ENCODE results near the gene LEMD1. TPM values are rescaled to one million over a fixed set of nuclear protein-coding genes. Genes with fewer than 3 reads are reported as not detected.

Gene LEMD1
- total RNA-seq, 1 donor: 0.36 TPM

- DNase-seq (ENCODE audit: low read depth): peak; percentile 86
- peak; percentile 92 for TF ChIP-seq CTCF (IDR thresholded peaks at IDR 0.05; ENCODE audit: insufficient read depth, low read length)
- H3K4me3 ChIP-seq (ENCODE audit: low read depth, low read length): no peak overlapping the region
Measured at GRCh38 chr1:205354259-205355074, 67.4 kb downstream of the LEMD1 start.

GRCh38 chr1:205353612-205354011 is 68.2 kb downstream of the LEMD1 start:
- no peak for TF ChIP-seq CTCF (IDR thresholded peaks at IDR 0.05; ENCODE audit: insufficient read depth, low read length)
- H3K4me3 ChIP-seq (ENCODE audit: low read depth, low read length): no peak overlapping the region
- no peak for DNase-seq (ENCODE audit: low read depth)

GRCh38 chr1:205353191-205353590 is 68.7 kb downstream of the LEMD1 start:
- no peak for TF ChIP-seq CTCF (IDR thresholded peaks at IDR 0.05; ENCODE audit: insufficient read depth, low read length)
- H3K4me3 ChIP-seq (ENCODE audit: low read depth, low read length): no peak overlapping the region
- no peak for DNase-seq (ENCODE audit: low read depth)

- no peak overlapping the region for H3K4me3 ChIP-seq (ENCODE audit: low read depth, low read length)
- peak; percentile 41 for DNase-seq (ENCODE audit: low read depth)
- TF ChIP-seq CTCF (IDR thresholded peaks at IDR 0.05; ENCODE audit: insufficient read depth, low read length): no peak
Measured at GRCh38 chr1:205351984-205352713, 69.7 kb downstream of the LEMD1 start.

GRCh38 chr1:205350691-205351141 is 71.1 kb downstream of the LEMD1 start:
- H3K4me3 ChIP-seq (ENCODE audit: low read depth, low read length): no peak overlapping the region
- DNase-seq (ENCODE audit: low read depth): no peak
- TF ChIP-seq CTCF (IDR thresholded peaks at IDR 0.05; ENCODE audit: insufficient read depth, low read length): no peak

- no peak for TF ChIP-seq CTCF (IDR thresholded peaks at IDR 0.05; ENCODE audit: insufficient read depth, low read length)
- DNase-seq (ENCODE audit: low read depth): no peak
- H3K4me3 ChIP-seq (ENCODE audit: low read depth, low read length): no peak overlapping the region
Measured at GRCh38 chr1:205350124-205350523, 71.7 kb downstream of the LEMD1 start.
